A673 (cell line): Measurements from ENCODE around the gene ZIK1.

Experiments
- EZH2 ChIP-seq: fragments of 200-600 bp; sonication (generic); IDR thresholded peaks from 2 replicates; pipeline ENCODE4 v1.6.1; 2017; ENCODE audit warnings: borderline replicate concordance, low read depth, mild to moderate bottlenecking, mixed read lengths, antibody characterized with exemption, low read length; ENCODE audit not compliant: poor library complexity, severe bottlenecking
- TF ChIP-seq, protein P1 (sequence below): fragments of 300-800, 200-600 bp; sonication (generic); conservative IDR thresholded peaks from 2 replicates; pipeline ENCODE4 v1.5.1; 2017; ENCODE audit warnings: low read depth, mild to moderate bottlenecking, antibody characterized with exemption, low read length, moderate library complexity, mixed read lengths

- TF ChIP-seq, protein P1, sequence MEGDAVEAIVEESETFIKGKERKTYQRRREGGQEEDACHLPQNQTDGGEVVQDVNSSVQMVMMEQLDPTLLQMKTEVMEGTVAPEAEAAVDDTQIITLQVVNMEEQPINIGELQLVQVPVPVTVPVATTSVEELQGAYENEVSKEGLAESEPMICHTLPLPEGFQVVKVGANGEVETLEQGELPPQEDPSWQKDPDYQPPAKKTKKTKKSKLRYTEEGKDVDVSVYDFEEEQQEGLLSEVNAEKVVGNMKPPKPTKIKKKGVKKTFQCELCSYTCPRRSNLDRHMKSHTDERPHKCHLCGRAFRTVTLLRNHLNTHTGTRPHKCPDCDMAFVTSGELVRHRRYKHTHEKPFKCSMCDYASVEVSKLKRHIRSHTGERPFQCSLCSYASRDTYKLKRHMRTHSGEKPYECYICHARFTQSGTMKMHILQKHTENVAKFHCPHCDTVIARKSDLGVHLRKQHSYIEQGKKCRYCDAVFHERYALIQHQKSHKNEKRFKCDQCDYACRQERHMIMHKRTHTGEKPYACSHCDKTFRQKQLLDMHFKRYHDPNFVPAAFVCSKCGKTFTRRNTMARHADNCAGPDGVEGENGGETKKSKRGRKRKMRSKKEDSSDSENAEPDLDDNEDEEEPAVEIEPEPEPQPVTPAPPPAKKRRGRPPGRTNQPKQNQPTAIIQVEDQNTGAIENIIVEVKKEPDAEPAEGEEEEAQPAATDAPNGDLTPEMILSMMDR = no peak
- no peak for TF ChIP-seq EZH2
Measured at GRCh38 chr19:57633832-57634131, 49.8 kb downstream of the ZIK1 start.
